Measurements from ENCODE around the gene CATSPERZ. TPM values are rescaled to one million over a fixed set of nuclear protein-coding genes. Genes with fewer than 3 reads are reported as not detected.

CATSPERZ gene
- total and polyA plus RNA-seq, 7 donors: 1.1 to 1.4 TPM; not detected in 5

DNA sequence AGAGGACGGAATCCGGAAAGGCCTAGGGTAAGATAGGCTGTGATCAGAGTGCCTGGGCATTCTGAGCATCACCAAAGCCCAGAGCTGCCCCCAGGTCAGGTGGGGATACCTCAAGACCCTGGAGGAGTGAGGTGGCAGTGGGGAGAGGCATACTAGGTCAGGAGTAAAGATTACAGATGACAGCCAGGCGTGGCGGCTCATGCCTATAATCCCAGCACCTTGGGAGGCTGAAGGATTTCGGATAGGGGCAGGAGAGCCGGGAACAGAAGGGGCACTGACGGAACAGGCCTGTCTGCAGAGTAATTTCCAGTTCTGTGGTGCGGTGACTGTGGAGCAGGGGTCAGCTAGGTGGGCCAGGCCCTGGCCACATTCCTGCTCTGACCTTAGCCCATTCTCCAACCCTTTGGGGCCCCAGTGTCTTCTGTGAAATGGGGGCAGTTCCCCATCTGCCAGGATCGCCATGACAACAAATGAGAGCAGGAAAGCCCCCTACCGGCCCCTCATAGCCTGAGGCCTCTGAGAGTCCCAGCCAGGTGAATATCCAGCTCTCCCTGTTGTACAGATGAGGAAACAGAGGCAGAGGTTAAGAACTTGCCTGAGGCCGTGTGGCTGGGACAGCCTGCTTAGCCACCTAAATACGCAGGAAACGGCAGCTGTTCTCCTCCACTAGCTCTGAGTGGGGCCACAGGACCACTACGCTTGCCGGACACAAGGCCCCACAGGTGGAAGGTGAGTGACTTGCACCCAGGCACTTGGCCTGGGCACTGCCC is 24.9 kb upstream of the CATSPERZ start:
- peaks cover 0 to 43% (median 10%) of the 10 kb centered on the region in 4 donors for H3K36me3 ChIP-seq
- H3K27ac ChIP-seq: no peak overlapping the region
- WGBS, 2 donors: 92 to 93% methylated on average over 15 of the region's 15 CpGs
- TF ChIP-seq POLR2A (IDR thresholded peaks at IDR 0.05) (no peak), EP300 (IDR thresholded peaks at IDR 0.05) (no peak), POLR2AphosphoS5 (IDR thresholded peaks at IDR 0.05) (no peak)
- TF ChIP-seq, protein P1, sequence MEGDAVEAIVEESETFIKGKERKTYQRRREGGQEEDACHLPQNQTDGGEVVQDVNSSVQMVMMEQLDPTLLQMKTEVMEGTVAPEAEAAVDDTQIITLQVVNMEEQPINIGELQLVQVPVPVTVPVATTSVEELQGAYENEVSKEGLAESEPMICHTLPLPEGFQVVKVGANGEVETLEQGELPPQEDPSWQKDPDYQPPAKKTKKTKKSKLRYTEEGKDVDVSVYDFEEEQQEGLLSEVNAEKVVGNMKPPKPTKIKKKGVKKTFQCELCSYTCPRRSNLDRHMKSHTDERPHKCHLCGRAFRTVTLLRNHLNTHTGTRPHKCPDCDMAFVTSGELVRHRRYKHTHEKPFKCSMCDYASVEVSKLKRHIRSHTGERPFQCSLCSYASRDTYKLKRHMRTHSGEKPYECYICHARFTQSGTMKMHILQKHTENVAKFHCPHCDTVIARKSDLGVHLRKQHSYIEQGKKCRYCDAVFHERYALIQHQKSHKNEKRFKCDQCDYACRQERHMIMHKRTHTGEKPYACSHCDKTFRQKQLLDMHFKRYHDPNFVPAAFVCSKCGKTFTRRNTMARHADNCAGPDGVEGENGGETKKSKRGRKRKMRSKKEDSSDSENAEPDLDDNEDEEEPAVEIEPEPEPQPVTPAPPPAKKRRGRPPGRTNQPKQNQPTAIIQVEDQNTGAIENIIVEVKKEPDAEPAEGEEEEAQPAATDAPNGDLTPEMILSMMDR (IDR thresholded peaks at IDR 0.05): no peak
- H3K9me3 ChIP-seq: no peaks in the 10 kb centered on the region
- no peak for DNase-seq
- intact Hi-C loops (cut with DNase I): no loop called here
- H3K27me3 ChIP-seq: no peaks in the 10 kb centered on the region
- H3K4me3 ChIP-seq: no peak overlapping the region
- peaks cover 0 to 12% (median 10%) of the 10 kb centered on the region in 4 donors for H3K4me1 ChIP-seq

DNA sequence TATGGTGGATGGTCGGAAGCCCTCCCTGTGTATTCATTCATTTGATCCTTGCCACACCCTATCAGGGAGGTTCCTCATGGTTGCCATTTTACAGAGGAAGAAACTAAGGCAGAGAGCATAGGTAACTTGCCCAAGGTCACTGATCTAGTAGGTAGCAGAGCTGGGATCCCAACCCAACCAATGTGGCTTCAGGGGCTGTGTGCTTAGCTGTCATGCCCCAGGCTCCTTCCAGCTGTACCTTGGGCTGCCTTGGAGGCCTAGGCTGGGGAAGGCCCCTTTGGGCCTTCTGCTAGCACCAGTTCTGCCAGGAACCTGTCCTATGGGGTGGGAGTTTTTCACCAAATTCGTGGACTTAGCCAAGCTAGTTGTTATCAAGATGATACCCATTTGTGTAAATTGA is 24.3 kb upstream of the CATSPERZ start:
- 70 to 83% methylated on average over 2 of the region's 2 CpGs for WGBS, 2 donors
- no peaks in the 10 kb centered on the region for H3K9me3 ChIP-seq
- H3K4me3 ChIP-seq: no peak overlapping the region
- H3K36me3 ChIP-seq: peaks cover 0 to 47% (median 10%) of the 10 kb centered on the region in 4 donors
- no peaks in the 10 kb centered on the region for H3K27me3 ChIP-seq
- H3K4me1 ChIP-seq: peaks cover 0 to 12% (median 10%) of the 10 kb centered on the region in 4 donors
- H3K27ac ChIP-seq: no peak overlapping the region
- no peak for DNase-seq
- intact Hi-C loops (cut with DNase I): no loop called here
- TF ChIP-seq POLR2AphosphoS5 (IDR thresholded peaks at IDR 0.05): no peak
- TF ChIP-seq POLR2A (IDR thresholded peaks at IDR 0.05): no peak

DNA sequence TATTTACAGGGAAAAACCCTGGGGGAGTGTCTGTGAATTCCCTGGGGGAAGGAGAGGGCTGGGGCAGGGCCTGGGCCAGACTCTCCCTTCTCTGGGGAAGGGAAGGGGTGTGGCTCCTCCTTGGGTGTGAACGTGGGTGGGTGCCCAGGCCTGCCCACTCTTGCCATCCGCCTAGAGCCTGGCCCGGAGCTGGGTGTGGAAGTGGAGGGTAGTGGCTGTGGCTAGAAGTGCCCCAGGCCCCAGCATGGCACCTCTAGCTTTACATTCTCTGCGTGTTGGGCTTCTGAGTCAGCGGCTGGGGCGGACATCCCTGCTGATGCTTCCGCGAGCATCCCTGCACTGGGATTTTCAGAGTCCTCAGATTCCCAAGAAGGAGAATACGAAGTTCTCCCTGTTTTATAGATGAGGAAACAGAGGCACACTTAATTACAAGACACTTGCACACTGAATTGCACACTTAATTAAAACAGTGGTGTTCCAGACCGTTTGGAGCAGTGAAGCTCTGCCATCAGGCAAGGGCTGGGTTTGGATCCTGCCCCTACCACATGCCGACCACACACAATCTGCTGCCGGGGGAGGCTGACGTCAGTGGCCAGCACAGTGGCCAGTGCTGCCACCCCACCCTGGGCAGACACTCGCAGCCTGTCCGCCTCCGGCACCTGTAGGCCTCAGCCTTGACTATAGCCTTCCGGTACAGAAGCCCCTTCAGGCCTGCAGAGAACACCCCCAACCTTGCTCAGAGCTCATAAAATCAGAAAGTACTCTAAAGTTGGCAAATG is 23.3 kb upstream of the CATSPERZ start:
- no peak for DNase-seq
- Histone ChIP-seq H3K4me1 (peaks cover 0 to 9% (median 7%) of the 10 kb centered on the region in 4 donors), H3K4me3 (no peak overlapping the region), H3K27me3 (no peaks in the 10 kb centered on the region), H3K27ac (no peak overlapping the region), H3K9me3 (no peaks in the 10 kb centered on the region), H3K36me3 (peaks cover 1 to 57% (median 15%) of the 10 kb centered on the region in 4 donors)
- 53 to 78% methylated on average over 17 of the region's 17 CpGs for WGBS, 2 donors
- no peak for TF ChIP-seq POLR2AphosphoS5 (IDR thresholded peaks at IDR 0.05)
- TF ChIP-seq, protein P1 (IDR thresholded peaks at IDR 0.05): no peak
- TF ChIP-seq EP300 (IDR thresholded peaks at IDR 0.05): no peak
- no peak for TF ChIP-seq POLR2A (IDR thresholded peaks at IDR 0.05)
- intact Hi-C loops (cut with DNase I): no loop called here

DNA sequence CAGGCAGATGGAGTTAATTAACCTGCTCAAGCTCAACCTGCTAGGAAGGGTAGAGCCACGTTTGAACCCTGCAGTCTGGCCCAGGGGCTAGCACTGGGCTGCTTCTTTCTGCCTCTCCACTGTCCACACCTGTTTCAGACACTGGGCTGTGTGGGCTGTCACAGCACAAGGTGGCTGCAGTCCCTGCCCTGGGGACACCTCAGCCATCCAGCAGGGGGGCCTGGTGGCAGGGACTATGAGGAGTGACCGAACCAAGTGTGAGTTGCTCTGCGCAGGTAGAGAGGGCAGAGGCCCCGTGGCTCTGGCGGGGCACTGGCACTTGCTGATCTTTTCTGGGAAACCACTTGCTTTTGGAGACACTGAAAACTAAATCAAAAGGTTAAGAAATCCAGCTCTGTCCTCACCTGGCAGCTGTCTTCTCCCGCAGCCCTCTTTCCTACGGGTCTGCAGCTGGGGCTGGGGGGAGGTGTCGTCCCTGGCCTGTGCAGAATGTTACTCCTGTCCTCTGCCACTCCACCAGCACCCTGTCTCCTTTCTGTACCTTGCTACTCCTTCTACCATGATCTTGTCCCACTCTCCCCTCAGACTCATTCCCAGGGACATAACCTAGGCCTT is 21.5 kb upstream of the CATSPERZ start:
- intact Hi-C loops (cut with DNase I): no loop called here
- peaks cover 0 to 12% (median 10%) of the 10 kb centered on the region in 4 donors for H3K4me1 ChIP-seq
- H3K27ac ChIP-seq: no peak overlapping the region
- H3K9me3 ChIP-seq: no peaks in the 10 kb centered on the region
- H3K36me3 ChIP-seq: peaks cover 5 to 61% (median 22%) of the 10 kb centered on the region in 4 donors
- 88 to 94% methylated on average over 8 of the region's 8 CpGs for WGBS, 2 donors
- no peak for DNase-seq
- no peak for TF ChIP-seq POLR2AphosphoS5 (IDR thresholded peaks at IDR 0.05)
- TF ChIP-seq, protein P1 (IDR thresholded peaks at IDR 0.05): no peak
- no peak for TF ChIP-seq POLR2A (IDR thresholded peaks at IDR 0.05)
- TF ChIP-seq EP300 (IDR thresholded peaks at IDR 0.05): no peak
- H3K27me3 ChIP-seq: no peaks in the 10 kb centered on the region
- no peak overlapping the region for H3K4me3 ChIP-seq
